ENCODE data around the gene SYNPO. TPM values are rescaled to one million over a fixed set of nuclear protein-coding genes. Genes with fewer than 3 reads are reported as not detected.

Gene SYNPO
- total RNA-seq, 1 donor from 2014 or later: 49.3 TPM

DNA sequence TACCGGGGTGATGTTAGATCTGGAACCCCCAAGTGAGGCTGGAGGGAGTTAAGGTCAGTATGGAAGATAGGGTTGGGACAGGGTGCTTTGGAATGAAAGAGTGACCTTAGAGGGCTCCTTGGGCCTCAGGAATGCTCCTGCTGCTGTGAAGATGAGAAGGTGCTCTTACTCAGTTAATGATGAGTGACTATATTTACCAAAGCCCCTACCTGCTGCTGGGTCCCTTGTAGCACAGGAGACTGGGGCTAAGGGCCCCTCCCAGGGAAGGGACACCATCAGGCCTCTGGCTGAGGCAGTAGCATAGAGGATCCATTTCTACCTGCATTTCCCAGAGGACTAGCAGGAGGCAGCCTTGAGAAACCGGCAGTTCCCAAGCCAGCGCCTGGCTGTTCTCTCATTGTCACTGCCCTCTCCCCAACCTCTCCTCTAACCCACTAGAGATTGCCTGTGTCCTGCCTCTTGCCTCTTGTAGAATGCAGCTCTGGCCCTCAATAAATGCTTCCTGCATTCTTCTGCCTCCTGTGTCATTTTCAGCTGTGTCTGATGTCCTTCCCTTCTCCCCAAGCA lies 18.3 kb downstream of the SYNPO start:
- intact Hi-C loops (cut with micrococcal nuclease): no loop called here
- Mint-ChIP-seq H3K4me1 (peaks cover 16% of the 10 kb centered on the region), H3K27me3 (peaks cover 1% of the 10 kb centered on the region), H3K27ac (no peak overlapping the region), H3K36me3 (ENCODE audit: low read depth) (no peaks in the 10 kb centered on the region), H3K4me3 (no peak overlapping the region), H3K9me3 (no peaks in the 10 kb centered on the region)
- TF ChIP-seq, protein P1, sequence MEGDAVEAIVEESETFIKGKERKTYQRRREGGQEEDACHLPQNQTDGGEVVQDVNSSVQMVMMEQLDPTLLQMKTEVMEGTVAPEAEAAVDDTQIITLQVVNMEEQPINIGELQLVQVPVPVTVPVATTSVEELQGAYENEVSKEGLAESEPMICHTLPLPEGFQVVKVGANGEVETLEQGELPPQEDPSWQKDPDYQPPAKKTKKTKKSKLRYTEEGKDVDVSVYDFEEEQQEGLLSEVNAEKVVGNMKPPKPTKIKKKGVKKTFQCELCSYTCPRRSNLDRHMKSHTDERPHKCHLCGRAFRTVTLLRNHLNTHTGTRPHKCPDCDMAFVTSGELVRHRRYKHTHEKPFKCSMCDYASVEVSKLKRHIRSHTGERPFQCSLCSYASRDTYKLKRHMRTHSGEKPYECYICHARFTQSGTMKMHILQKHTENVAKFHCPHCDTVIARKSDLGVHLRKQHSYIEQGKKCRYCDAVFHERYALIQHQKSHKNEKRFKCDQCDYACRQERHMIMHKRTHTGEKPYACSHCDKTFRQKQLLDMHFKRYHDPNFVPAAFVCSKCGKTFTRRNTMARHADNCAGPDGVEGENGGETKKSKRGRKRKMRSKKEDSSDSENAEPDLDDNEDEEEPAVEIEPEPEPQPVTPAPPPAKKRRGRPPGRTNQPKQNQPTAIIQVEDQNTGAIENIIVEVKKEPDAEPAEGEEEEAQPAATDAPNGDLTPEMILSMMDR (IDR thresholded peaks at IDR 0.05): no peak
- DNase-seq (no peak), ATAC-seq (ENCODE audit: low read depth) (no peak)
- ChIA-PET POLR2A (no interaction called here), CTCF (interaction anchor here (1.1 kb wide), 1 partner anchor 99 kb away, joined by 4 read pairs; no protein-coding TSS in a partner anchor)

DNA sequence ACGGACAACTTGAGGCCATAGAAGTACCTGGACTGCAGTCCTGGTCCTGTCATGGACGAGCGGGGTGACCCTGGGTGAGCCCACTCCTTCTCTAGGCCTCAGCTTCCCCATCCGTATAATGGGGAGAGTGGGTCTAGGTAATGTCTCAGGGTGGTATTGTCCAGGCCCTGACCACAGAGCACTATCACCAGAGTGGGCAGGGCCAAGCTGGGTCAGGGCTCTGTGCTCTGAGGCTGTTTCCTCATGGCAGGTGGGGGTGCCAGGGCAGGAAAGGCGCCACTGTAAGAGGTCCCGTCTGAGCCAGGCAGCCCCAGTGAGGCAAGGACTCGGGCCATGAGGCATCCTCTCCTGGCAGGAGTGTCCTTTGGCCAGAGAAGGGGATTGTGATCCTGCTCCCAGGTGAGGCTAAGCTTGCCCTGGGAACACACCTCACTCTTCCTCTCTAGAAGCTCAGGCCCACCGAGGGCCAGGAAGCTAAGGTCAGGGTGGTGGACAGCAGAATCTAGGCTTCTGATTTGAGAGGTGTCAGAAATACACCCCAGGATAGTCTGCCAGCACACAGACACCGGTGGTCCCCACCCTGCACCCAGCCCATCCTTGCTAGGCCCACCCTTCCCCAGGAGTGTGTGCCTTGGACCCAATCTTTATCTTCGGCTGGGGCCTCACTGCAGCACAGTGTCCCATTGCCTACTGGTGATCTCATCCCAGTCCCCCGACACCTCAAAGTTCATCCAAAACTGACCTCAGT lies 19.1 kb downstream of the SYNPO start:
- H3K4me3 Mint-ChIP-seq: no peak overlapping the region
- POLR2A ChIA-PET: no interaction called here
- H3K27ac Mint-ChIP-seq: no peak overlapping the region
- intact Hi-C loops (cut with micrococcal nuclease): no loop called here
- CTCF ChIA-PET: interaction anchor here (1.1 kb wide), 1 partner anchor 99 kb away, joined by 4 read pairs; no protein-coding TSS in a partner anchor
- peaks cover 13% of the 10 kb centered on the region for H3K4me1 Mint-ChIP-seq
- no peaks in the 10 kb centered on the region for H3K9me3 Mint-ChIP-seq
- no peak for DNase-seq
- peaks cover 1% of the 10 kb centered on the region for H3K27me3 Mint-ChIP-seq
- TF ChIP-seq, protein P1 (IDR thresholded peaks at IDR 0.05): no peak
- no peak for ATAC-seq (ENCODE audit: low read depth)
- no peaks in the 10 kb centered on the region for H3K36me3 Mint-ChIP-seq (ENCODE audit: low read depth)

DNA sequence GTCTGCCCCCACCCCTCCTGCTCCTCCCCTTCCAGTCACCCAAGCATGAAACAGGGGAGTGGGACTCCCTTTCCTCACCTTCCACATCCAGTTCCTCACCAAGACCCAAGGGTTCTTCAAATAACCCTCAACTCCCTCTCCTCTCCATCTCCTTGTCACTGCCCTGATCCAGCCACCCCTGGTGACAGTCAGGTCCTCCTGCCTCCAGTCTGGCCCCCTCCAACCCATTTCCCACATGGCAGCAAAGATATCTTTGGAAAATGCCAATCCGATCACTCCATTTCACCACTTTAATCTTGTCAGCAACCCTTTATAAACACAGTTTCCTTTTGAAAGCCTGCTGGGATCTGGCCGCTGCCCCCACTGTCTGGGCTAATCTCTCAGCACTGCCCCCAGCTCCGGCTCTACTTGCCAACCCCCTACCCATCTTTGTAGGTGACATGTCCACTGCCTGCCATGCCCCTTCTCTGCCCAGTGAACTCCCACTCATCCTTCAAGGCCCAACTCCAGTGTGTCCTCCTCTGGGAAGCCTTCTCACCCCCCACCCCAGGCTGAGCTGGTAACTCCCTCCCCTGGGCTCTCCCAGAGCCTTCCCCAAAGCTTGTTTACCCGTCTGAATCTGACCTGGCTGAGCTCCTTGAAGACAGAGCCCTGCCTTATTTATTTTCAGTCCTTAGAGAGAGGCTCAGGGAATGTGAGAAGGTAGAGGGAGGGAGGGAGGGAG lies 19.8 kb downstream of the SYNPO start:
- CTCF ChIA-PET: interaction anchor here (1.1 kb wide), 1 partner anchor 100 kb away, joined by 4 read pairs; no protein-coding TSS in a partner anchor
- peaks cover 1% of the 10 kb centered on the region for H3K27me3 Mint-ChIP-seq
- TF ChIP-seq, protein P1 (IDR thresholded peaks at IDR 0.05): no peak
- H3K27ac Mint-ChIP-seq: no peak overlapping the region
- intact Hi-C loops (cut with micrococcal nuclease): no loop called here
- POLR2A ChIA-PET: no interaction called here
- H3K4me1 Mint-ChIP-seq: peaks cover 13% of the 10 kb centered on the region
- H3K36me3 Mint-ChIP-seq (ENCODE audit: low read depth): no peaks in the 10 kb centered on the region
- no peaks in the 10 kb centered on the region for H3K9me3 Mint-ChIP-seq
- no peak overlapping the region for H3K4me3 Mint-ChIP-seq
- no peak for DNase-seq
- ATAC-seq (ENCODE audit: low read depth): no peak

DNA sequence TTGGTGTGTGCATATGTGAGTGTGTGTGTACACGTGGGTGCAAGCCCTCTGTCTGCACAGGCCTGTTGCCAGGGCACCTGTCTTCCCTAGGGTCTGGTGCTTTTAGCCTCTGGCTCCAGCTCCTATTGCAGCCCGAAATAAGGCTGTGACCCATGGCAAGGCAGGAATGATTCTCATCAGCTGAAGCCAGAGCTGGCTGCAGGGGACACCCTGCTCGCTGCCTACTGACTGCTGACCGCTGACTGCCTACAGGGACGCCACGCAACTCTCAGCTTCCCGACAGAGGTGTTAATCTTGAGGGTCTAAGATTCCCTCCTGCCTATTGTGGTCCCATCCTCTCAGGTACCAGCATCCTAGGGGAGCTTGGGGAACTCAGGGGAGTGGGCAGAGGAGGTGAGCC lies 20.6 kb downstream of the SYNPO start, which contains the start of gene MYOZ3:
Gene MYOZ3, plus strand, starts transcription at position 166 of the 400 bp plus-strand sequence. CDS start 1,691 bp downstream, outside the sequence.
- Mint-ChIP-seq H3K4me1 (peaks cover 10% of the 10 kb centered on the region), H3K27ac (no peak within 1 kb of the TSS), H3K9me3 (no peaks in the 10 kb centered on the region), H3K36me3 (ENCODE audit: low read depth) (no peaks in the 10 kb centered on the region), H3K4me3 (no peak within 1 kb of the TSS), H3K27me3 (peaks cover 1% of the 10 kb centered on the region)
- TF ChIP-seq, protein P1 (IDR thresholded peaks at IDR 0.05): no peak
- ChIA-PET CTCF (interaction anchor here (1.6 kb wide), 1 partner anchor 100 kb away, joined by 7 read pairs; no protein-coding TSS in a partner anchor), POLR2A (no interaction called here)
- ATAC-seq (ENCODE audit: low read depth) (no peak), DNase-seq (no peak)
- intact Hi-C loops (cut with micrococcal nuclease): no loop called here
